Measurements from ENCODE around the gene SLC47A2.
"Not testable (repeated sequence)": the region's sequence is repeated elsewhere in the genome, so short reads cannot be mapped to it uniquely, and the experiment has no call there.

The SLC47A2 gene

DNA sequence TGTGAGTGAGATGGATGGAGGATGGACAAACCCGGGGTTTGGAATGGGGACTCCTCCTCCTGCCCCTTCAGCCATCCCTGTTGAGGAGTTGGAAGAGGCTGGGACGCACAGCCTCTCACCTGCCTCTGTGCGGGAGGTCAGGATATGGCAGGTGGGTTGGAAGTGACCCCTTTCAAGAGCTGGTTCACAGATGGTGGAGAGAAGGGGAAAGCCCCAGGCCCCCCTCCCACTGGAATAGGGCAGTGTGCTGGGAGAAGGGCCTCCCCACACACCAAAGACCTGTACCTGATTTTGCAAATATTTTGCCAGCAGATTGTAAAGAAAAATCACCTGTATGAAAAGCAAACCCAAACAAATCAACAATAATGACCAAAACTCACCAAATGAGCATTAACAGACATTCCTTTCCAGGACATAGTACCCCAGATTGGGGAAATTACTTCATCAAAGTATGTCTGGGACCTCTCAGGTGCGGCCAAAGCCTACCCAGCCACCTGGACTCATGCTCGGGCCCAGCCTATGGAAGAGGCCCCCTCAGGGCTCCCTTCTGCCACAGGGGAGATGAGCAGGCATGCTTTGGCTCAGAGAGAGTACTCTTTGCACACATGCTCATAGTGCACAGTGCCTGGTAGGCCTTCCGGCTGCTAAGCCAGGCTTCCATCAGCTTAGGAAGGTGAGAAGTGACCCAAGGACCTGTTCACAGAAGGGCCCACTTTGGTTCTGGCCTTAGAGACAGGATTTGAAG, 7.8 kb downstream of the SLC47A2 start:
- no peak for DNase-seq (ENCODE audit: low spot score)

DNA sequence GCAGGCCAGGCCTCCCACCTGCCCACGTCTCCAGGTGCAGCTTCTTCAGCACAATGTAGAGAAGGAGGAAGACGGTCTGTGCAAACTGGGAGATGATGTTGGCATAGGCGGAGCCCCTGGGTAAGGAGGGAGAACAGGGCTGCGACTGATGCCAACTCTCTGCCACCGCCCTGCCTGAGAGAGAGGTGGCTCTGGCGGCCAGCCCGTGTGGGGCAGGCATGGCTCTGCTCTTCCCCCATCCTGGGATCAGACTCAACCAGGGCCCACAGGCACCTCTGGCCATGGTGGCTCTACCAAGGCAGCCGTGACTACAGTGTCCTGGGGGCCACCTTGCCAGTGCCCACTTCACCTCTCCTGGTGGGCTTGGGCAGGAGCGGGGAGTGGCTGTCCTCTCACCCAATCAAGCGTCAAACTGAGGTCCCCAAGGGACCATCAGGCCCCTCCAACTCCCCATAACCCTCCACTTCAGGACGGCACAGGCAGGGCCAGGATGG, 8.6 kb downstream of the SLC47A2 start:
- DNase-seq (ENCODE audit: low spot score), result no peak

GRCh38 chr17:19706791-19707727, 9.3 kb downstream of the SLC47A2 start:
- peak; percentile 62 for DNase-seq (ENCODE audit: low spot score)

- DNase-seq (ENCODE audit: low spot score), result peak; percentile 68
These were observed 10.3 kb downstream of the SLC47A2 start for GRCh38 chr17:19705771-19706770.

DNA sequence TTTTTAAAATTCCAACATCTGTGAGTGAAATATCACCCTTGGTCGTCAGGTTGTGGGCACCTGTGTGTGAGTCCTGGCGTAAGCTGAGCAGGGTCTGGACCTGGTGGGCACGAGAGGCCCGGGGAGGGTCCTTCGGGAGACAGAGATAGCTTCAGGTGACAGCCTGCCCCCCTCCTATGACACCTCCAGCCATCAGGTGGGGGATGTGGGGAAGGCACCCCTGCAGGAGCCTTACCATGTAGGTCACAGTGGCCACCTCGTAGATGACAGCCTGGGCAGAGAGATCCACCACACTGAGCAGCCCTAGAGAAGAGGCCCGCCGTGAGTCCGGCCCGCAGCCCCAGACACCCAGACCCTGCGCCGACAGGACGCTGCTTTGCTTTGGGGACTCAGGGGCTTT, 11.2 kb downstream of the SLC47A2 start:
- no peak for DNase-seq (ENCODE audit: low spot score)

DNA sequence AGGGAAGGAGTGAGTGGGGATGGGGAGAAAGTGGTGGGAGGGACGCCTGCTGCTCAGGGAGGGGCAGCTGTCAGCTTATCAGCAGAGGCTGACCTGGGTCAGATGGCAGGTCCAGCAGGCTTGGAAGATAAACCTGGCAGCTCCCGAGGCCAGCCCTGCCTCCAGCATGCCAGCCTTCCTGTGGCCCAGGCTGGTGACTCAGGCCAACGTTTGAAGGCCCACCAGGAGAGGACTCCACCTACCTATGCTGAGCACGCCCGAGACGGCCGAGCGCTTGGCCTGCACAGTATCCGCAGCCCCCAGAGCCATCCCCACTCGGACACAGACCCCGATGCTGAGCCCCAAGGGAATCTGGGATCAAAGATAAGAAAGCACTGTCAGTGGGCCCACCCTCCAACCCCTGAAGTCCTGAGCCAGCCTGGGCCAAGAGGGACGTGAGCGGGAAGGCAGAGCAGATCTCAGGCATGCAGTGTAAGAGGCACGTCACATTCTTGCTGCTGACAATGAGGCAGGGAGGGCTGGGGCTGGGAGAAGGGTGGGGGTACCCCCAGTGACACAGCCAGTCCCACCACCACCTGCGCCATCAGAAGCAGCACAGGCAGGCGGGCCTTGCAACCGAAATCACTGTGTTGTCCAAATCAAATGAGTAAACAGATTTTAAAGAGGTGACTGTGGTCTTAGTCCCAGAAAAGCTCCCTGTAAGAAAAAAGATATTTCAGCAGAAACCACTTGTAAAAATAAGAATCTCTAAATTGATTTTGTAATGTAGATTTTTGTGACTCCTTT, 12.4 kb downstream of the SLC47A2 start:
- peak; percentile 71 for DNase-seq (ENCODE audit: low spot score)

DNA sequence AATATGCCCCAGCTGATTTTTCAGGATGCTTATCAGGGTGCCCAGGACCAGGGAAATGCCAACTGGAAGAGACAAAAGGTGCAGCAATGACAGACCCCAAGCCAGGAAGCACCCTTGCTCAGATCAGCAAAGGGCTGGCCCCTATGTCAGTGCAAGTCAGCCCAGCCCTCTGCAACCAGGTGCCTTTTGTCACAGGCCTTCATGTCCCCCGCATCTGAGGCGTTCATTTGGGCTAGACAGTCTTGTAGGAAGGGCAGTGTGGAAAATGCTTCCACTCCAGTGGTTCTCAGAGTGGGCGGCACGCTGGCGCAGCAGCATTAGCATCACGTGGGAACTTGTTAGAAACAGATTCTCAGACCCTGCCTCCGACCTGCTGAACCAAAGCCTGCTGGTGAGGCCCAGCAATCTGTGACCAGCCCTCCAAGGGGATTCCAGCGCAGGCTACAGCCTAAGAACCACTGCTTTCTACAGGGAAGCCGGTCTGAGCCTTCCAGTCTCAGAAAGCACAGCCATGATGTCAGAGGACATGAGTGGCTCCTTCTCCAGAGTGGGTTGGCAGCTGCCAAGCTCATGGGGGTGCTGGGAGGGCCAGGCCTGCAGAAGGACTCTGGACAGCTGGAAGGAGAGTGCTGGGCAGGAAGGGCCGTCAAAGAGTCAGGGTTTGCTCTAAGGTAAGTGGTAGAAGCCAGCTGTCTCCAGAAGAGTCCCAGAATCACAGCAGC, 13.1 kb downstream of the SLC47A2 start:
- peak; percentile 67 for DNase-seq (ENCODE audit: low spot score)

DNA sequence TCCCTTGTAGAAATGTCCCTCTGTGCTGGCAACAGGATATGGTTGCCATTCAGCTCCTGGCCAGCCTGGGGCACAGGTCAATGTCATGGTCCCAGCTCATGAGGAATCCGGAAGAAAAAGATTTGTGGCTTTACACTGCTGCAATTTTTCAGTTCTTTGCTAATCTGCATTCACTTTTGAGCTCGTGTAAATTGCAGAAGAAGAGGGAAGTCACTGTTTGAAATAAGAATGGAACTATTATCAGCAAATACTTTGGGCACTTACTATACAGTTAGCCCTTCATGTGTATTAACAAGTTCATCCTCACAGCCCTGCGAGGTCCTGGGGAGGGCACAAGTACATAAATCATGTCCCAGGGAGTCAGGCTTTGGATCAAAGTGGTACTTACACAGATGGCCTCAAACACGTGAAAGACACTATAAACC, 14.2 kb downstream of the SLC47A2 start:
- DNase-seq (ENCODE audit: low spot score), result no peak

DNA sequence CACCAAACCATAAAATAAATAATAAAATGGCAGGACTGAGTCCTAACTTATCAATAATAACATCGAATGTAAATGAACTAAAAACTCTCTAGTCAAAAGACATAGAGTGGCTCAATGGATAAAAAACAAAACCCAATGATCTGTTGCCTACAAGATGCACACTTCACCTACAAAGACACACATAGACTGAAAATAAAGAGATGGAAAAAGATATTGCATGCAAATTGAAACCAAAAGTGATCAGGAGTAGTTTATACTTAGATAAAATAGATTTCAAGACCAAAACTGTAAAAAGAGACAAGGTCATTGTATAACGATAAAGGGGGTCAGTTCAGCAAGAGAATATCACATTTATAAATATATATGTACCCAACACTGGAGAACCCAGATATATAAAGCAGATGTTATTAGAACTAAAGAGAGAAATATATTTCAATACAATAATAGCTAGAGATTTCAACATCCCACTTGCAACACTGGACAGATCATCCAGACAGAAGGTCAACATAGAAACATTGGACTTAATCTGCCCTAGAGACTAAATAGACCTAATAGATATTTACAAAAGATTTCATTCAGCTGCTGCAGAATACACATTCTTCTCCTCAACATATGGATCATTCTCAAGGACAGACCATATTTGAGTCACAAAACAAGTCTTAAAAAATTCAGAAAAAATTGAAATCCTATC, 29.8 kb downstream of the SLC47A2 start:
- DNase-seq (ENCODE audit: low spot score), result no peak

GRCh38 chr17:19684909-19685580, 31.3 kb downstream of the SLC47A2 start:
- DNase-seq (ENCODE audit: low spot score), result not testable (repeated sequence)

- no peak for DNase-seq (ENCODE audit: low spot score)
These were observed 33.3 kb downstream of the SLC47A2 start for GRCh38 chr17:19683117-19683516.

- no peak for DNase-seq (ENCODE audit: low spot score)
These were observed 37.6 kb downstream of the SLC47A2 start for GRCh38 chr17:19678581-19679453.

DNA sequence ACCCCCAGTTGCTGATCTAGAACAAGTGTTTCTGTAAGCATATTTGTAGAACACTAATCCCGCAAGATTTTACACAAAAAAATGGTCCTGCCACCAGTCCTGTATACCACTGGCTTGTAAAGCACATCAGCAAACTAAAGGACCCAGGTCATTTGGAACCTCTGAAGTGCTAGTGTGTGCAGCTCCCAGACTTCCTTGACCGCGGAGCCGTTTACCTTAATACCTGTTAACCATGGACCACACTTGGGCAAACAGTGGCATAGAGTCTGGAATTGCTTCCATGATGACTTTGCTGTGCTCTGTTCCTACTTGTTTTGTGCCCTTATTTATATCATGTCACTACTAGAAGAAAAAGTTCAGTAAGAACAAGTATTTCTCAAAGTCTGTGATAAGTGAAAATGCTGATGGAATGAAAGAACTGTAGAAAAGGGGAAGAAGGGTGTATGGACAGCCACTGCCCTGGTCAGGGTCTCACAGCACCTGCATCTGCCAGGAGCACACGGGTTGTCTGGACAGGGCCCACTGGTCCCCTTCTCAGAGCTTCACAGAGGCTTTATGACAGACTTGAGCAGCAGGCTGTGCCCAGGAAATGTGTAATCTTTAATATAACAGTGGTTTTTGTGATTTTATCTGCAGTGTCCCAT, 38.5 kb downstream of the SLC47A2 start:
- DNase-seq (ENCODE audit: low spot score), result no peak

- DNase-seq (ENCODE audit: low spot score), result no peak
These were observed 39.5 kb downstream of the SLC47A2 start for GRCh38 chr17:19676896-19677295.

- no peak for DNase-seq (ENCODE audit: low spot score)
These were observed 42.8 kb downstream of the SLC47A2 start for GRCh38 chr17:19673623-19674022.

DNA sequence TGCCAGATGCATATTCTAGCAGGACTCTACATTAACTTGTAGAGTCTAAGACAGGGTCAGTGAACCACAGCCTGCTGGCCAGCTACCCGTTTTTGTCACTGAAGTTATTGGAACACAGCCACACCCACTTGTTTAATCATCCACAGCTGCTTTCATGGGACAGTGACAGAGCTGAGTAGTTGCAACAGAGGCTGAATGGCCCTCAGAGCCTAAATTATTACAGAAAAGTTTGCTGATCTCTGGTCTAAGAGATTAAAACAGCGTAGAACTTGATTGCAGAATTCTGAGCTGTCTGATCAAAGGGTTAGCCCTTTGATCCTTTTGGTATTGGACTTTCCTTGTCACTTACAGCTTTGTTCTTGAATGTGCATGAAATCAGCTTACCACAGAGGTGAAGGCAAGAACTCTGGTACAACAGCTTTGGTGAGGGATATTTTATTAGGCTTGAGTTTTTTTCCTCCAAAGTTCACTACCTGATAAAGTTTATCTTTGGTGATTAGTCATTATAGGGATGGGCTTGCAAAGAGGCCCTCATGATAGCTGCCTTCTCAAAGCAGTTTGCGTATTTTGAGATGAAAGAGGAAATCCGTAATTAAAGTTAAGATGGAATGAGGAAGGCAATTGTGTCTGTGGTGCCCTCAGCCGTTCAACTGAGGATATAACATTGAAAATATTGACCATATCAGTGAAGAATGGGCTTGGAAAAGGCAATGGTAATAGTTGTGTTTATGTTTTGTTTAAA, 44.2 kb downstream of the SLC47A2 start:
- no peak for DNase-seq (ENCODE audit: low spot score)

GRCh38 chr17:19671433-19671832, 45.0 kb downstream of the SLC47A2 start:
- DNase-seq (ENCODE audit: low spot score), result no peak
